GM18498 (cell line): ENCODE data around the gene LZTS2.

Experiments used
- ATAC-seq: cut with Tn5 transposase; IDR thresholded peaks from one replicate; pipeline ENCODE4 v1.9.1; 2021; ENCODE audit warnings: mild to moderate bottlenecking, moderate library complexity; ENCODE audit not compliant: unreplicated experiment

The LZTS2 gene

DNA sequence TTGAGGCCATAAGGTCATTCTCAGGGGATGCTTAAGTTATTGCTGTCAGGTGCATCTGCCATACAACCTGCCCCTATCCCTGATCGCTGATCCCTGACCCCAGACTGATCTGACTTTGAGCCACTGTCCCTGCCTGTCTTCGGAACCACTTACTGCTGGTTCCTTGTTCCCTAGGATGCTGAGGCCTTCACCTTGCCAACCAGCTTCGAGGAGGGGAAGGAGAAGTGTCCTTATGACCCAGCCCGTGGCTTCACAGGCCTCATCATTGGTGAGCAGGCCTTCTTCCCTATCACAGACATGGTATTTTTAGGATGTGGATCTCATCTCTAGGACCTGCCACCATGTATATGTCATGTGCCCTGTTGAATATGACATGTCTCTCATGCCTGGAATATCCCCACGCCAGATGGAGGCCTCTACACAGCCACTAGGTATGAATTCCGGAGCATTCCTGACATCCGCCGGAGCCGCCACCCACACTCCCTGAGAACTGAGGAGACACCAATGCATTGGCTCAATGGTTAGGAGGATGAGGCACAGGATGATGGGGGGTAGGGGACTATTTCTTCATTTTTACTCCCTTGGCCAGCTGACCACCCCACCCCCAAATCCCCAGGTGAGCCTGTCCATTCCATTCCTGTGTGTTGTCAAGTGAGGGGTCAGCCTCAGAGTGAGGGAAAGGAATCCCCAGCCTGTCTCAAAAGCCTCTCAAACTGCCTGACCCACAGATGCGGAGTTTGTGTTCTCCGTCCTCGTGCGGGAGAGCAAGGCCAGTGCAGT is 21.3 kb upstream of the LZTS2 start:
- ATAC-seq = no peak

DNA sequence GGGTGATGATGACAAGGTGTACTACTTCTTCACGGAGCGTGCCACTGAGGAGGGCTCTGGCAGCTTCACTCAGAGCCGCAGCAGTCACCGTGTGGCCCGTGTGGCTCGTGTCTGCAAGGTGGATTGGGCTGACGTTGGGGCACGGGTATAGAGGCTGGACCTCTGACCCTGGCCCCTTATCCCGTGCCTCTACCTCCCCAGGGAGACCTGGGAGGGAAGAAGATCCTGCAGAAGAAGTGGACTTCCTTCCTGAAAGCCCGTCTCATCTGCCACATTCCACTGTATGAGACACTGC is 20.8 kb upstream of the LZTS2 start:
- no peak for ATAC-seq

DNA sequence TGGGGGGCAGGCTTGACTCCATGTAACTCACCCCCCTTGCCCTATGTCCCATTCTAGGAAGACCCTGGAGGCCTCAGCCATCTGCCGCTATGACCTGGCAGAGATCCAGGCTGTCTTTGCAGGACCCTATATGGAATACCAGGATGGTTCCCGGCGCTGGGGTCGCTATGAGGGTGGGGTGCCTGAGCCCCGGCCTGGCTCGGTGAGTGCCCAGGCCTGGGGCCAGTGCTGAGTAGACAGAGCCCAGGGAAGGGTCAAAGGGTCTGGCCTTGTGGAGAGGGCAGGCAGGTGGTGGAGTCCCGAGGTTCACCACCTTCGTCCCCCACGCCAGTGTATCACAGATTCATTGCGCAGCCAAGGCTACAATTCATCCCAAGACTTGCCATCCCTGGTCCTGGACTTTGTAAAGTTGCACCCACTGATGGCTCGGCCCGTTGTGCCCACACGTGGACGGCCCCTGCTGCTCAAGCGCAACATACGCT is 19.8 kb upstream of the LZTS2 start:
- ATAC-seq = no peak

DNA sequence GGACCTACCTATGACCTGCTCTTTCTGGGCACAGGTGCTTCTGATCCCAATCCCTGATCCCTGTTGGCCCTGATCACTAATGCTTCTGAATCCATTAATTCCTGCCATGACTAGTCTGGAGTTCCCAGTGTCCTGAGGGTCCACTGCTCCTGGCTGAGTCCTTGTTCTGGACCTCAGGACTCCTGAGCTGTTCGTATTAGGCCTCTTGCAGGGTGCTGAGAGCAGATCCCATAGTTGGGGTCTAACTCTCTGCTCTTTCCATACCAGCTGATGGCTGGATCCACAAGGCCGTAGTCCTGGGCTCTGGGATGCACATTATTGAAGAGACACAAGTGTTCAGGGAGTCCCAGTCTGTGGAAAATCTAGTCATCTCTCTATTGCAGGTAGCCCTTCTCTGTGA is 19.3 kb upstream of the LZTS2 start:
- no peak for ATAC-seq

DNA sequence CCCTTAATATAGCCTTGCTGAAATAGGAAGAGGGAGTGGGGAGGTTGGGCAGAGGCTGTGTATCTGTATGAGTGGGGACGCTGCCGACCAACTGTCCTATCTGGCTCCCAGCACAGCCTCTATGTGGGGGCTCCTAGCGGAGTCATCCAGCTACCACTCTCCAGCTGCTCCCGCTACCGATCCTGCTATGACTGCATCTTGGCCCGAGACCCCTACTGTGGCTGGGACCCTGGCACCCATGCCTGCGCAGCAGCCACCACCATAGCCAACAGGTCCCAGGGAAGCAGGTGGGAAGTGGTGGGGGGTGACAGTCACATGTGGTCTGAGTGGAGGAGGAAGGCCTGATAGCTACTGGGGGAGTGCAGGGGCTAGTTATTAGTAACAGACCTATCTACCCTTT is 18.9 kb upstream of the LZTS2 start:
- no peak for ATAC-seq

DNA sequence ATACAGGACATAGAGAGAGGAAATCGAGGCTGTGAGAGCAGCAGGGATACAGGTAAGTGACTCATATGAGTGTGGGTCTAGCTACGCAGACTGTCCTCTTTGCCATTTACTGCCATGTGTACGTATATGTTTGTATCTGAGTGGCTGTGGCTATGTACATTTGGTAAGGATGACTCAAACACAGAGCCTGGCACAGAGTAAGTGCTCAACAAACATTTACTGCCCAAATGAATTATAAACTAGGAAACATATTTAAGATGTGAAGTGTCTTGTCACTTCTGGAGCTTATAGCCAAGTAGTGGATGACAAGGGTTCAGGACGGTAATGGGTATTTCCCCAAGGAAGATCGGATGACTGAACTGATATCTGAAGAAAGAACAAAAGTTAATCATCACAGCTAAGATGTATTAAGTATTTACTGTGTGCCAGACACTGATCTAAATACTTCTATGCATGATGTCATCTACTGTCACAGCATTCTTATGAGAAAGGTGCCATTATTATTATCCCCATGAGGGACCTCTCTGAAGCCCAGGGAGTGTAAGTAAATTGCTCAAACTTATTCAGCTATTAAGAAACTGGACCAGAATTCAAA is 18.3 kb upstream of the LZTS2 start:
- ATAC-seq = no peak

DNA sequence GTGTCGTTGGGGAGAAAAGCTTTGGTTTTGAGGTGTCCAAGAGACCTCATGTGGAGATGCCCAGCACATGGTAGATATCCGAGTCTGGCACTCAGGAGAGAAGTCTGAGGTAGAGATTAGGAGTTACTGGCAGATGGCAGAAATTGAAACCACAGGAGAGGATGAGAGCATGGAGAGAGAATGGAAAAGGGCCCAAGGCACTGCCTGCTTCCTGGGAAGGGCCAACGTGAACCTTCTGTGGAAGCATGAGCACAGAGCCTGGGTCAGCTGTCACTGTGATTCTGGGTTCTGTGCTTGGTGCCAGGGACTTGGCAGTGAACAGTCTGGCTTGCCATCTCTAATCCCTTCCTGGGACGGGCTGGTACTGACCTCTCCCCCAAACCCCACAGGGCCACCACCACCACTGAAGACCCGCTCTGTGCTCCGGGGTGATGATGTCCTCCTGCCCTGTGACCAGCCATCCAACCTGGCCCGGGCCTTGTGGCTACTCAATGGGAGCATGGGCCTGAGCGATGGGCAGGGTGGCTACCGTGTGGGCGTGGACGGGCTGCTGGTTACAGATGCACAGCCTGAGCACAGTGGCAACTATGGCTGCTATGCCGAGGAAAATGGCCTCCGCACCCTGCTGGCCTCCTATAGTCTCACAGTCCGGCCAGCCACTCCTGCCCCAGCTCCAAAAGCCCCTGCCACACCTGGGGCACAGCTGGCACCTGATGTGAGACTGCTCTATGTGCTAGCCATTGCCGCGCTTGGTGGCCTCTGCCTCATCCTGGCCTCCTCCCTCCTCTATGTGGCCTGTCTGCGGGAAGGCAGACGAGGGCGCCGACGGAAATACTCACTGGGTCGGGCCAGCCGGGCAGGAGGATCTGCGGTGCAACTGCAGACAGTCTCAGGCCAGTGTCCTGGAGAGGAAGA is 16.4 kb upstream of the LZTS2 start:
- ATAC-seq = no peak

DNA sequence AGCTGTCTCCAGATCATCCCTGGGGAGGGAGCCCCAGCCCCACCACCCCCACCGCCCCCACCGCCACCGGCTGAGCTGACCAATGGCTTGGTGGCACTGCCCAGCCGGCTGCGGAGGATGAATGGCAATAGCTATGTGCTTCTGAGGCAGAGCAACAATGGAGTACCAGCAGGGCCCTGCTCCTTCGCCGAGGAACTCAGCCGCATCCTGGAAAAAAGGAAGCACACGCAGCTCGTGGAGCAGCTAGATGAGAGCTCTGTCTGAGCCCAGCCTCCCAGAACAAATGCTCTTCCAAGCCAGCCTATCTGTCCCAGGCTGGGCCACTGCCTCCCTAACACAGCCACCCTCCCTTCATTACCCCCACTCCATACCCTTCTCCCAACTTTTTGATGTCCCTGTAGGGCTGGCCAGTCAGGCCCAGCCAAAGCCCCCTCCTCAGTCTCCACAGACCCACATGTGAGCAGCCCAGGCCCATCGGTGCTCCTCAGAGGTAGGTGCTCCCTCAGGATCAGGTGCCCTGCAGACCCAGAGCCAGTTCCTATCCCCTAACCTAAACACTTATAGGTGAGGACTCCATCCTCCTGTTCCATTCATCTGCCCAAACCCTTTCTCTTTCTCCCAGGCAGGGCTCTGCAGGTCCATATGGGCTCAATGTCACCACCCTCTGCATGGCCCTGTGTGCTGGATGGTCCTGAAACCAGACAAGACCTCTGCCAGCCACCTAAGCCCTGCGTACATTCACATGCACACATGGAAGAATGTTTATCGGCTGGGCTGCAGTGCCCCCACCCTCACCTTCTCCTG is 15.5 kb upstream of the LZTS2 start:
- ATAC-seq = no peak

DNA sequence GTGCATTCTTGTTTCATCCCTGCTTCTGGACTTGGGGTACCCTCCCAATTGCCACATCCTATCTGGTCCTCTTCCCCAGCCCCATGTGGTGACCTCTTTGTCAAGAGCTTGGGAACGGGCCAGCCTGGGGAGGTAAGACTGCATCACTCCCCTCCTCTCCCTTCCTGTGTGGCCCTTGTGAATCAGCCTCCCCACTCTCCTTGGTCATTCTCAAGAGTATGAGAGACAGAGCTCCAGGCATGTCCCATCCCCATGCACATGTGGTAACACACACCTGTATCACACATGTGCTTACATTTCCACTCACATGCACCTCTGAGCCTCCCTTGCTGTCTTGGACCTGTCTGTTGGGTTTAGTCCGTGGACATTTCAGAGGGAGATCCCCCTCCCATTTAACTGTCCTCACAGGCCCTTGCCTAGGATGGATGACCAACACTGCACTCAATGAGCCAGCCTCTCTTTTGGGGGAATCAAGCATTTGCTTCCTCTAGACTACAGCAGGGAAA is 14.9 kb upstream of the LZTS2 start:
- ATAC-seq = no peak

DNA sequence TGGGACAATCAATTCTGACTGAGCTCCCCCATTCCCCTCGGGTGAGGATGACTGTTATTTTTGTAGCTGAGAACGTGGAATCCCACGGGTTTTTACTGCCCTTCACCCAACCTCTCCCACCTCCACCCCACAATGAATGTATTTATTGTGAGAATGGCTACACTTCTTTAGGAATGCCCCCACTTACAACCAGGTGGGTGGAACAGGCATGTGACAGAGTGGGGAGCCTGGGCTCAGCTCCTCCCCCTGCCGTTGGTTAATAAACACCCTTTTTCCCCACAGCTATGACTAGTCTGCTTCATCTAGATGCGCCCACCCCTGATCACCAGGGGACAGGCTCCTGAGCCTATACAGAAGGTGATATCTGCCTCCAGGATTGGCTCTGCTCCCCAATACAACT is 14.3 kb upstream of the LZTS2 start:
- ATAC-seq = no peak

DNA sequence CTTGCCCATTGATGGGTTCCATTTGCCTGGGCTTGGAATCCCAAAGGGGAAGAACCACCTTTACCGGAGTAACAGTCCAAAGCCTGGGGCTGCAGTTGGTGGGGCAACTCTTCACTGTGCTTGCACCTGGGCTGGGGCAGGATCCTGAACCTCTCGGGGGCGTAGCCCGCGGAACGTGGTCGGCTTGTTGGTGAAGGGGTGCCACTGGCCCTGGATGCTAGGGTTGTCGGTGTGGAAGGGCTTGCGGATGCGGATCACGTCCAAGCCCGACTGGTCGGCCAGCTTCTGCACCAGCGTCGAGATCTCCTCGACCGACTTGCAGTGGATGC is 13.0 kb upstream of the LZTS2 start:
- ATAC-seq = no peak

DNA sequence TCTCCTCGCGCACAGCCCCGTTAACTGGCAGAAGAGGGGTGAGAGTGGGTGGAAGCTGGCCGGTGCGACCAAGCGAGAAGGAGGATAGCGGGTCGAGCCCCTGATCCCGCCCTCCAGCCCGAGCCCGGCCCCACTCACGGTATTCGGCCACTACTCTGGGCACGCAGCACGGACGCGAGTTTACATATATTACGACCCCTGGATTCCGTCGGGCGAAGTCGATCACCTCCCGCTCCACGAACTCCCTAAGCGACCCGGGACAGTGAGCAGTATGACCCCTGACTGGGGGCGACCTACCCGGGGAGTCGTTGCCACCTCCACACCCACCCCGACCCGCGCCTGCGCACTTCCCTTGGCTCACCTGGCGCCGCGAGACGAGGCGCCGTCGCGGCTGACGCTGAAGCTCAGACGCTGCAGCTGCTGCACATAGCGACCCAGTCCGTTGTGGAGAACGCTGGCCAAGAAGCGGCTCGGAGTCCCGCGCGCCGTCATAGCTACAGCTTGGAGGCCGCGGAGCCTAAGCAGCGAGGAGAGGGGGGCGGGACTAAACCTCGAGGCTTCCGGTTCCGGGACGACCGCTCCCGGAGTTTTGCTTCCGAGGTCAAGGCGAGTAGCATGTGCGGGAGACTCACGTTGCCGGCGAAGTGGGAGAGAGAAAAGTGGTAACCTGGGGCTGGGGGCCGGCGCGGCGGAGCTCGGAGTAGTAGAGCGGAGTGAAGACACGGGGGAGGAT is 12.5 kb upstream of the LZTS2 start, which contains the start of the genes MRPL43 and TWNK:
TSS of gene MRPL43 (minus strand) at position 546 of the 733 bp plus-strand sequence. CDS start at position 492, 54 bp downstream.
TSS of gene TWNK (plus strand) at position 592 of the 733 bp plus-strand sequence. CDS start 668 bp downstream, outside the sequence.
- peak; percentile 87 for ATAC-seq

DNA sequence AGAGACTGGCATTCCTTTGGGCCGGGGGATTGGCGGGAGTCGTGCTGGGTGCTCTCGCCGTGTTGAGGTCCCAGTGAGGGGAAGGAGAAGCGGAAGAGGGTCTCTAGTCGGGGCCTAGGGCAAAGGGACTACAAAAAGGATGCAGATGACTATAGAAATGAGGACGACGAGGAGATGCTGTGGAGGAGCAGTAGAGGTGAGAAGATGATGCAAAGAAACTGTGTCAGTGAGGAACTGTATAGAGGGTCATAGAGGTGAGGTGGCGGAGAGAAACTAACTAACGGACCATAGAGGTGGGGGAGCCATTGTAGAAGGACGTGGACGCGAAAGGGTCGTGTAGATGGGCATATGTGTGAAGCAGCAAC is 11.9 kb upstream of the LZTS2 start:
- no peak for ATAC-seq

DNA sequence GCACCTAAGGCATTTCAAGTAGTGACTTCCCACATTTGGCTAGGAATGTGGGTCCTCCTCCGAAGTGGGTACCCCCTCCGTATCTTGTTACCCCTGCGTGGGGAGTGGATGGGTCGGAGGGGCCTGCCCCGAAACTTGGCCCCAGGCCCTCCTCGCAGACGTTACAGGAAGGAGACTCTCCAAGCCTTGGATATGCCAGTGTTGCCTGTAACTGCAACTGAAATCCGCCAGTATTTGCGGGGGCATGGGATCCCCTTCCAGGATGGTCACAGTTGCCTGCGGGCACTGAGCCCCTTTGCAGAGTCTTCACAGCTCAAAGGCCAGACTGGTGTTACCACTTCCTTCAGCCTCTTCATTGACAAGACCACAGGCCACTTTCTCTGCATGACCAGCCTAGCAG is 11.4 kb upstream of the LZTS2 start:
- no peak for ATAC-seq

DNA sequence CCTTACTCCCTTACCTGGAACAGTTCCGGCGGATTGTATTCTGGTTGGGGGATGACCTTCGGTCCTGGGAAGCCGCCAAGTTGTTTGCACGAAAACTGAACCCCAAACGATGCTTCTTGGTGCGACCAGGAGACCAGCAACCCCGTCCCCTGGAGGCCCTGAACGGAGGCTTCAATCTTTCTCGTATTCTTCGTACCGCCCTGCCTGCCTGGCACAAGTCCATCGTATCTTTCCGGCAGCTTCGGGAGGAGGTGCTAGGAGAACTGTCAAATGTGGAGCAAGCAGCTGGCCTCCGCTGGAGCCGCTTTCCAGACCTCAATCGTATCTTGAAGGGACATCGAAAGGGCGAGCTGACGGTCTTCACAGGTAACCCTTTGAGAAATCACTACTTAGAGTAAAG is 10.5 kb upstream of the LZTS2 start:
- ATAC-seq = no peak

DNA sequence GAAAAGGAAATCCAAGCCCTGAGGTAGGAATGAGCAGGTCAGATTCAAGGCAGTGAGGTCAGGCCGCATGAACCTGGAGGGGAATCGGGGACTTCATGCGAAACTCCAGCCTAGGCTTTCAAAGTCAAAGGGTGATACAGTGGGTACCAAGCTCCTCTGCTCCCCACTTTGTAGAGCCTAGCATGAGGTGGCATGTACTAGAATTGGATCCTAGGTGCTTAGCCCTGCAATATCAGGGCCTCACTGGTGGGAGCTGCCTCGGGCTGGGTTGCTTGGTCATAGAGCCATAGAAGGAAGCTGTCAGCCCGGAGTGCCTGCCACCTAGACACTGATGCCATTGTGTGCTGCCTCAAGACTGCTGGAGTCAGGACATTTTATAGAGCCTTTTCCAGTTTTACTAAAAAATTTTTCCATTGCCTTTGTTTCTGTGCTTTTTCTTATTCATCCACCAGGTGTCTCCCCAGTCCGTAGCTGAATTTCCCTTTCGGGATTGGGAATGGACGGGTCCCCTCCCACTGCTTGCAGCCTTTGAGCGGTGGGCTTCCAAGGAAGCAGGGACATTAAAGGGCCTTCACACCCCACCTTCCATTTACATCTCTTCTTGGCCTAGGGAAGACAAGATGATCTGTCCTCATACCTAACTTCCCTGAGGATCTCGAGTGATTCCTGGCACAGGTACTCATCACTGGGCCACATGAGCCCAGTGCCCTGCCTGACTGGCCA is 5.5 kb upstream of the LZTS2 start:
- no peak for ATAC-seq

DNA sequence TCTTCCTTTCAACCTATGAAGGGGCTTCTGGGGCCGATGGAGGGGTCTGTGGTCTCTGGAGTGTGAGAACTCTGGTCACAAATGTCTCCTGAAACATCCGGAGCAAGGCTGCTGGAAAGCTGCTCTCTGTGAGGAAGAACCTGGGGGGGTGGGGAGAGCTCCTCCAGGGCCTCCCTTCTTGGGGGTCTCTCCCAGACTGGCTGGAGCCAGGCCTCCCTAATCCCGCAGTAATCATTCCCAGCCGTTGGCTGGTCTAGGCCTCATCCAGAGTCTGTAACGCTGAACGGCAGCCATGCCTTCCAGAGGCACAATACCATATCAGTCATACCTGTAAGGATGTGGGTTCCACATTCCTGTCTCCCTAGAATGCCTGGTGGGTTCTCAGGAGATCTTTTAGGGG is 4.4 kb upstream of the LZTS2 start:
- no peak for ATAC-seq

DNA sequence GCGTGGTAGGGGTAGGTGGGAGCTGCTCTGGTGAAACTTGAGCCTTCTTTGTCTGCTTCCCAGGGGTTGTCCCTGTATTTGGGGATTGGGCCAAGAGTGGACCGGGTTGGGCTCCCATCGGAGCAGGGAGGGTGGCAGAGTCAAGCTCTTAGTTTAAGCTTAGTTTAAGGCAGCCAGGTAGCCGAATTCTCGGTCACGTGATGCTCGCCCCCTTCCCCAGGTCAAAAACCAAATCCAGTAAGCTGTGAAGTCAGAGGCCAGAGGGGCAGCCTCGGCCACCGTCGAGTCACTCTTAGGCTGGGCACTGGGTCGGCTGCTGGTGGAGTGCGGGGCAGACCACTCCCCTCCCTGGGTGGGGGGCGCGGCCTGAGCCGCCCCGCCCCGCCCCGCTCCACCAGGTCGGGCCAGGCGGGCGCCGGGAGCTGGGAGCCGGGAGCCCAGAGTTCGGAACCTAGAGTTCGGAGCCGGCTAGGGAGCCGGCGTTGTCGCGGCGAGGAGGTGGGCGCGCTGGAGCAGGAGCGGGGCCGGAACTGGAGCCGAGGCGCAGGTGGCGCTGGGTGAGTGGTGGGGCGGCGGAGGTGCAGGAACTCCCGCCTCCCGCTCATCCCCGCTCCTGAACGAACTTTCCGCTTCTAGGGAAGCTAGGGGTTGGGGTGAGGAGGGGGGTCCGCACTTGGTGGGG is 2.8 kb upstream of the LZTS2 start:
- peak; percentile 28 for ATAC-seq
